ENCODE measurements around the gene TDRD1. TPM values are rescaled to one million over a fixed set of nuclear protein-coding genes. Genes with fewer than 3 reads are reported as not detected.

Gene TDRD1
- total and polyA plus RNA-seq, 9 of the 15 experiments (the other 6 are each of a cell fraction or from before 2014, with no cell fraction given) = not detected

DNA sequence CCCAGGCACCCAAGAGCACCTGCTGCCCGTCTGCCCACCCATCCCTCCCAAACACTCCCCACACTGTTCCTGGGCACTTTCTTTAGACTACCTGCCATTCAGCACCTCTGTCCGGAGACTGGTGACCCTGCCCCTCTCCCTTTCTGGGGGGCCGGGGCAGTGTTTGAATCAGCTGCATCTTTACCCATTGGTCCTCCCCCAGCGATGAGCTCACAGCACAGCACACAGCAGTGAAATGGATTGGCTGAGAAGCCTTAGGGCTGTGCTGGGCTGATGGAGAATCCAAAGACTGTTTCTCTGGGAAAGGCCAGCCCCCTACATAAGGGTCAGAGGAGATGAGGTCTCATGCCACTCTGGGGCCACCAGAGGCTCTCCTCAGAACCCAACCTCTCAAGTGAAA is 100.1 kb downstream of the TDRD1 start:
- no peak for ATAC-seq
- H3K9me3 ChIP-seq (replicated peaks; ENCODE audit: control insufficient read depth, insufficient read depth, low read depth, low read length) = no peaks in the 10 kb centered on the region
- WGBS (ENCODE audit: insufficient coverage, low coverage, missing lambda C conversion rate) = 0% methylated on average over 4 of the region's 4 CpGs
- H2AFZ ChIP-seq (ENCODE audit: low read depth, low read length) = no peak overlapping the region
- CTCF ChIA-PET (ENCODE audit: low intra/inter-chr PET ratio) = no interaction called here
- H4K20me1 ChIP-seq (replicated peaks; ENCODE audit: control insufficient read depth, insufficient read depth, low read length) = no peaks in the 10 kb centered on the region
- H3K4me1 ChIP-seq (replicated peaks in 1 of 2; ENCODE audit: control insufficient read depth in 2 of 2, insufficient read depth in 2 of 2, low read length in 2 of 2) = no peaks in the 10 kb centered on the region
- no peak overlapping the region for H3K4me3 ChIP-seq
- in situ Hi-C loops (cut with MboI) = no loop called here
- H3K36me3 ChIP-seq (ENCODE audit: control insufficient read depth, insufficient read depth, low read length) = no peaks in the 10 kb centered on the region
- no peaks in the 10 kb centered on the region for H3K79me2 ChIP-seq (ENCODE audit: control insufficient read depth, insufficient read depth, low read length)
- BruUV-seq (replicated peaks) = no TSS peak
- no peak overlapping the region for H3K4me2 ChIP-seq (ENCODE audit: insufficient read depth, low read length)
- H3K27me3 ChIP-seq (ENCODE audit: control insufficient read depth in 2 of 2, insufficient read depth in 2 of 2, low read length in 2 of 2) = peaks cover 0 to 18% of the 10 kb centered on the region in 2 experiments; a peak in 2 of 5 replicates
- FAIRE-seq = no peak
- no peak overlapping the region for H3K9ac ChIP-seq (ENCODE audit: insufficient read depth in 1 of 2, low read depth in 2 of 2, low read length in 2 of 2)
- intact Hi-C loops (cut with micrococcal nuclease) = no loop called here
- TF ChIP-seq ZNF79 (CRISPR knock-in tag; IDR thresholded peaks at IDR 0.05; ENCODE audit: low read depth) = no peak
- no peak for TF ChIP-seq BCL6 (CRISPR knock-in tag; IDR thresholded peaks at IDR 0.05)
- TF ChIP-seq GTF2A2 (tag; IDR thresholded peaks at IDR 0.05) = no peak
- TF ChIP-seq BCOR (IDR thresholded peaks at IDR 0.05) = no peak
- no peak for TF ChIP-seq PRMT5 (CRISPR knock-in tag; IDR thresholded peaks at IDR 0.05)
- TF ChIP-seq SAFB2 (IDR thresholded peaks at IDR 0.05; ENCODE audit: borderline replicate concordance, low read depth, low read length, severe bottlenecking) = no peak
- TF ChIP-seq, protein P1, sequence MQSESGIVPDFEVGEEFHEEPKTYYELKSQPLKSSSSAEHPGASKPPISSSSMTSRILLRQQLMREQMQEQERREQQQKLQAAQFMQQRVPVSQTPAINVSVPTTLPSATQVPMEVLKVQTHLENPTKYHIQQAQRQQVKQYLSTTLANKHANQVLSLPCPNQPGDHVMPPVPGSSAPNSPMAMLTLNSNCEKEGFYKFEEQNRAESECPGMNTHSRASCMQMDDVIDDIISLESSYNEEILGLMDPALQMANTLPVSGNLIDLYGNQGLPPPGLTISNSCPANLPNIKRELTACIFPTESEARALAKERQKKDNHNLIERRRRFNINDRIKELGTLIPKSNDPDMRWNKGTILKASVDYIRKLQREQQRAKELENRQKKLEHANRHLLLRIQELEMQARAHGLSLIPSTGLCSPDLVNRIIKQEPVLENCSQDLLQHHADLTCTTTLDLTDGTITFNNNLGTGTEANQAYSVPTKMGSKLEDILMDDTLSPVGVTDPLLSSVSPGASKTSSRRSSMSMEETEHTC (IDR thresholded peaks at IDR 0.05) = no peak
- no peak overlapping the region for H3K27ac ChIP-seq (ENCODE audit: extremely low read depth, low read depth, low read length)
- POLR2A ChIA-PET = no interaction called here
- H3K9me1 ChIP-seq (ENCODE audit: control insufficient read depth, insufficient read depth, low read length) = no peaks in the 10 kb centered on the region
- DNase-seq (ENCODE audit: extremely low read depth in 1 of 4, low spot score in 3 of 4) = no peak
